GM10266 (cell line): ENCODE results near the gene LRRC4C.

Experiments
- DNase-seq: peaks from one replicate; pipeline ENCODE4 v3.0.0; 2012; ENCODE audit errors: extremely low spot score
- CTCF ChIP-seq: IDR thresholded peaks from 2 replicates; pipeline ENCODE4 v1.5.1; 2012; ENCODE audit warnings: mild to moderate bottlenecking, low read depth; ENCODE audit not compliant: control insufficient read depth, insufficient read depth; ENCODE audit errors: missing control alignments

LRRC4C gene

GRCh38 chr11:40338062-40338461 is 1121.4 kb downstream of the LRRC4C start:
- TF ChIP-seq CTCF = no peak

GRCh38 chr11:40337118-40337517 is 1122.3 kb downstream of the LRRC4C start:
- TF ChIP-seq CTCF = no peak
- DNase-seq = no peak

More at GRCh38 chr11:40338062-40338461, 1121.4 kb downstream of the LRRC4C start:
- DNase-seq = no peak

- TF ChIP-seq CTCF = no peak
Observed at GRCh38 chr11:40328890-40329614, 1130.4 kb downstream of the LRRC4C start.

GRCh38 chr11:40323241-40323640 is 1136.2 kb downstream of the LRRC4C start:
- no peak for TF ChIP-seq CTCF
- no peak for DNase-seq

More at GRCh38 chr11:40328890-40329614, 1130.4 kb downstream of the LRRC4C start:
- no peak for DNase-seq

GRCh38 chr11:40321537-40321936 is 1137.9 kb downstream of the LRRC4C start:
- TF ChIP-seq CTCF = no peak
- no peak for DNase-seq

GRCh38 chr11:40316171-40316570 is 1143.3 kb downstream of the LRRC4C start:
- TF ChIP-seq CTCF = no peak
- DNase-seq = no peak

- TF ChIP-seq CTCF = no peak
- DNase-seq = no peak
Observed at GRCh38 chr11:40315122-40315521, 1144.3 kb downstream of the LRRC4C start.
